Suprapubic skin (tissue), 4 donors: ENCODE results near the gene ZNF689.

ENCODE experiments used
- EP300 ChIP-seq: sonication (generic); formaldehyde crosslinking; IDR thresholded peaks from one replicate; pipeline ENCODE4 v1.6.1; 2017; ENCODE audit warnings: antibody characterized with exemption
- POLR2A ChIP-seq, 2 donors: fragments of 450-650 bp; IDR thresholded peaks; one replicate each; pipeline ENCODE4 v1.6.1; 2017; ENCODE audit warnings: antibody characterized with exemption in 2 of 2, mild to moderate bottlenecking in 2 of 2, moderate library complexity in 2 of 2
- POLR2AphosphoS5 ChIP-seq, 3 donors: sonication (generic); formaldehyde crosslinking; IDR thresholded peaks; one replicate each; pipeline ENCODE4 v1.6.1; 2017; ENCODE audit warnings: antibody characterized with exemption in 3 of 3
- TF ChIP-seq, protein P1 (sequence below), 2 donors: fragments of 200-600 bp in 1 of 2; fragments of 450-650 bp in 1 of 2; sonication (generic) in 1 of 2; IDR thresholded peaks; one replicate each; pipeline ENCODE4 v1.5.1; 2016 to 2019; ENCODE audit warnings: antibody characterized with exemption in 2 of 2, mild to moderate bottlenecking in 1 of 2, moderate library complexity in 1 of 2

DNA sequence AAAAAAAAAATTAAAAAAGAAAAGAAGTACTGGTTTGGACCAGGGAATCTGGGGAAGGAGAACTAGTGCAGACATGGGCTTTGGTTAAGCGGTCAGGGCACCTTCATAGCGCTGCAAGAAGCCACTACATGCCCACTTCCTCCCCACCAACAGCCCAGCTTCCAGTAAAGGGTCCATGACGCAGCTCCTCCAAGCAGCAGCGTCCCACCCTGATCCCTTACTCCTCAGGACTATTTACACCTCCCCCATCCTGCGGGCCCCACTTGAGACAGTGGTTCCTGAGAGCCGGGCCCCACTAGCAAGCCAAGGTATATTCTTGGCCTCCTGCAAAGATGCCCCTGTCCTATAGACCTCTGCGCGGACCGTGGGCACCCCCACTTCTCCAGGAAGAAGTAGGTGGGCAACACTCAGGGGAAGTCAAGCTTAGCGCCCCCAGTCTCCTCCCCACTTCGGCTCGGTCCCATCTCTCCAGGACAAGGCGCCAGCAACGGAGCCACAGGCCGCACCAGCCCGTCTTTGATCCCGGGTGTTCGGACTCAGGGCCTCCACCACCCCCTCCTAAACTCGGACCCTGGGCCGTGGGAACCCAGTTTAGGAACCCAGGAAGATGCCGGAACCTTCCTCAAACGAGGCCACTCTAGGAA lies 39.7 kb upstream of the ZNF689 start:
- TF ChIP-seq POLR2A (IDR thresholded peaks at IDR 0.05) (peak in 1 of 2 donors; percentile 14), POLR2AphosphoS5 (IDR thresholded peaks at IDR 0.05) (no peak), EP300 (no peak)
- TF ChIP-seq, protein P1, sequence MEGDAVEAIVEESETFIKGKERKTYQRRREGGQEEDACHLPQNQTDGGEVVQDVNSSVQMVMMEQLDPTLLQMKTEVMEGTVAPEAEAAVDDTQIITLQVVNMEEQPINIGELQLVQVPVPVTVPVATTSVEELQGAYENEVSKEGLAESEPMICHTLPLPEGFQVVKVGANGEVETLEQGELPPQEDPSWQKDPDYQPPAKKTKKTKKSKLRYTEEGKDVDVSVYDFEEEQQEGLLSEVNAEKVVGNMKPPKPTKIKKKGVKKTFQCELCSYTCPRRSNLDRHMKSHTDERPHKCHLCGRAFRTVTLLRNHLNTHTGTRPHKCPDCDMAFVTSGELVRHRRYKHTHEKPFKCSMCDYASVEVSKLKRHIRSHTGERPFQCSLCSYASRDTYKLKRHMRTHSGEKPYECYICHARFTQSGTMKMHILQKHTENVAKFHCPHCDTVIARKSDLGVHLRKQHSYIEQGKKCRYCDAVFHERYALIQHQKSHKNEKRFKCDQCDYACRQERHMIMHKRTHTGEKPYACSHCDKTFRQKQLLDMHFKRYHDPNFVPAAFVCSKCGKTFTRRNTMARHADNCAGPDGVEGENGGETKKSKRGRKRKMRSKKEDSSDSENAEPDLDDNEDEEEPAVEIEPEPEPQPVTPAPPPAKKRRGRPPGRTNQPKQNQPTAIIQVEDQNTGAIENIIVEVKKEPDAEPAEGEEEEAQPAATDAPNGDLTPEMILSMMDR (IDR thresholded peaks at IDR 0.05), result no peak
